ENCODE results near the gene KNG1. TPM values are rescaled to one million over a fixed set of nuclear protein-coding genes. Genes with fewer than 3 reads are reported as not detected.

KNG1 gene
- 0.07 TPM in 1 of 5 replicates, not detected in the others for total RNA-seq (2022; extraction: Qiagen RNA extraction)

DNA sequence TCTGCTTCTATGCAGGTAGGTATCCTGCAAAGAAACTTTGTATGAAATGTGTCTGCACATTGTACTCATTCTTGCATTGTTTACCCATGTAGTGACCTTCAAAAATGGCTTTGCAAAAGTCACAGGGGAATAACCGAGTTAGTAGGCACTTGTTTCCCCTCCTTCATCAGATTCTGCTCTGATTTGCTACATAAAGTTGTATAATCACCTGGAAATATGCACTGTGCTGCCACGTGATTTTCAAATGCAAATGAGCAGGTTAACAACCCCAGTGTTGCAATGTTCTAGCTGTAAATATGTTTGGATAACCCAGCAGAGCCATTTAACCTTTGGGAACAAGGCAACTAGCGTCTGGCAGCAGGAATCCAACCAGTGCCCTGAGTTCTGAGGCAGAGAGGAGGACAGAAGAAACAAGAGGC lies at the start of gene KNG1:
Gene KNG1 (plus strand): TSS at position 321 of the 419 bp plus-strand sequence. CDS start 184 bp downstream, outside the sequence.

DNA sequence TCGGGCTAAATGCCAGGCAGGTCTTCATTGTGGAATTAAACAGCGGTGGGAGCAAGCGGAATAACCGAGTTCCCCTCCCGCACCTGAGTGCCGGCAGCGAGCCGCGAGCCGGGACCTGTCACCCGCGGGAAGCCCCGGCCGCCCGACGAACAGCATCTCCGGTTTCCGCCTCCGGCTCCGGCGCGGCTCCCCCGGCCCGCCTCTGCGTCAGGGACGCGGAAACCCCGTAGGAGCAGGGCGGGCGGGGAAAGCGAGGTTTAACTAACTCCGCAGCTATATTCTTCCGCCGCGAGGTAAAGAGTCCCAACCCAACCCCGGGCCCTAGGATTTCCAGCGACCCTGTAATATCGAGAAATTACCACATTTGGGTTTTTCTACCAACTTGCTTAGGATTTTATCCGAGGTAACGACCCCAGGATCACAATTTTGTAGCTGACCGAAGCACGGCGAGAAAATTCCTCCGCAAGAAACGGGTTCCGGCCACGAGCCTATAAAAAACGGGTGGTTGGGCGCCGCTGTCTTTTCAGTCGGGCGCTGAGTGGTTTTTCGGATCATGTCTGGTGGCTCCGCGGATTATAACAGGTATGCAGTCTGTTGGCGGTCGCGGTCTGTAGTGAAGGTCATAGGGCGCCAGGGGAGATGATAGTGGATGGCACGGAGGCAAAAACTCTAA lies 66.0 kb downstream of the KNG1 start, which contains the start of gene EIF4A2:
Gene EIF4A2 (plus strand): TSS at position 520 of the 673 bp plus-strand sequence. CDS start 34 bp downstream, at position 554.

Other genes starting within 250 kb of the KNG1 start
- gene CRYGS, start 173.0 kb upstream of the KNG1 start, total RNA-seq (2022; extraction: Qiagen RNA extraction), result 0.33 to 0.96 TPM (median 0.78 TPM) in 5 replicates
- gene TBCCD1, start 150.0 kb upstream of the KNG1 start, total RNA-seq (2022; extraction: Qiagen RNA extraction), result 5.4 to 7.5 TPM (median 6.4 TPM) in 5 replicates
- gene DNAJB11, start 146.6 kb upstream of the KNG1 start, total RNA-seq (2022; extraction: Qiagen RNA extraction), result 49.4 to 62.8 TPM (median 53.2 TPM) in 5 replicates
- 0.05 to 0.09 TPM in 2 of 5 replicates, not detected in the others for gene AHSG, start 104.3 kb upstream of the KNG1 start, total RNA-seq (2022; extraction: Qiagen RNA extraction)
- gene FETUB, start 77.0 kb upstream of the KNG1 start, total RNA-seq (2022; extraction: Qiagen RNA extraction), result 0.10 to 0.25 TPM (median 0.16 TPM) in 4 of 5 replicates, not detected in the other
- not detected in 5 replicates for gene HRG, start 51.3 kb upstream of the KNG1 start, total RNA-seq (2022; extraction: Qiagen RNA extraction)
- 134 to 150 TPM (median 144 TPM) in 5 replicates for gene EIF4A2, start 66.2 kb downstream of the KNG1 start, total RNA-seq (2022; extraction: Qiagen RNA extraction)
- 43.7 to 63.0 TPM (median 45.9 TPM) in 5 replicates for gene RFC4, start 89.1 kb downstream of the KNG1 start, total RNA-seq (2022; extraction: Qiagen RNA extraction)
- not detected in 5 replicates for gene ADIPOQ, start 125.4 kb downstream of the KNG1 start, total RNA-seq (2022; extraction: Qiagen RNA extraction)
- gene ST6GAL1, start 213.2 kb downstream of the KNG1 start, total RNA-seq (2022; extraction: Qiagen RNA extraction), result 2.3 to 4.5 TPM (median 3.6 TPM) in 5 replicates